Kidney (tissue), 14 donors: ENCODE measurements around the gene APOL4. TPM values are rescaled to one million over a fixed set of nuclear protein-coding genes. Genes with fewer than 3 reads are reported as not detected.

Source experiments
- DNase-seq, 5 donors: peaks; one replicate each; pipeline ENCODE4 v3.0.0-alpha.2; 2013 to 2020
- FAIRE-seq: peaks from 2 replicates; lab custom pipeline; 2012; peaks lifted over from hg19 to GRCh38; lab: Jason Lieb, UNC
- H3K27ac ChIP-seq, 2 donors: one replicate each; pipeline ENCODE4 v1.7.0; 2013; ENCODE audit warnings: low read depth in 2 of 2, low read length in 2 of 2, inconsistent platforms in 1 of 2
- H3K27me3 ChIP-seq: one replicate; pipeline ENCODE4 v1.7.1; 2013; ENCODE audit warnings: low read length, inconsistent platforms; ENCODE audit not compliant: control insufficient read depth, insufficient read depth
- H3K36me3 ChIP-seq, 3 donors: one replicate each; pipeline versions ENCODE4 v1.7.0 to v1.7.1; 2013; ENCODE audit warnings: low read length in 3 of 3, control low read depth in 1 of 3, inconsistent platforms in 1 of 3; ENCODE audit not compliant: insufficient read depth in 3 of 3, control insufficient read depth in 2 of 3
- H3K4me1 ChIP-seq, 3 donors: one replicate each; pipeline versions ENCODE4 v1.7.0 to v1.7.1; 2013; ENCODE audit warnings: low read length in 3 of 3, inconsistent platforms in 1 of 3, low read depth in 1 of 3; ENCODE audit not compliant: control insufficient read depth in 2 of 3, insufficient read depth in 2 of 3
- H3K4me3 ChIP-seq, 3 donors: one replicate each; pipeline versions ENCODE4 v1.7.0 to v1.8.1; 2013; ENCODE audit warnings: low read length in 3 of 3, control low read depth in 1 of 3, inconsistent platforms in 1 of 3
- H3K9ac ChIP-seq, 3 donors: one replicate each; pipeline versions ENCODE4 v1.7.0 to v1.7.1; 2013; ENCODE audit warnings: low read length in 3 of 3, control low read depth in 1 of 3, inconsistent platforms in 1 of 3
- H3K9me3 ChIP-seq, 3 donors: one replicate each; pipeline versions ENCODE4 v1.7.0 to v1.7.1; 2013; ENCODE audit warnings: low read length in 3 of 3, control low read depth in 1 of 3, inconsistent platforms in 1 of 3; ENCODE audit not compliant: control insufficient read depth in 2 of 3, insufficient read depth in 1 of 3
- intact Hi-C: fragments of 100-400 bp; cut with DNase I; formaldehyde crosslinking; loops from one replicate; pipeline ENCODE4 v1.11.1; 2022
- polyA plus RNA-seq: library from polyadenylated mRNA; stranded (reverse); fragments of 350-450 nt; fragmentation: Illumina TruSeq; extraction: RNeasy Lipid Tissue Mini Kit (QIAGEN cat#74804); gene quantifications from one replicate; pipeline ENCODE4 v1.2.3, GENCODE V29; 2014; ENCODE audit warnings: low read depth, low replicate concordance; ENCODE audit not compliant: insufficient read depth
- total RNA-seq: library from RNA; stranded (reverse); fragmentation: NEBNext Ultra II Directional; extraction: Animal tissue kit (Norgen Biotek cat#: 25700); gene quantifications from one replicate; pipeline ENCODE4 v1.2.1, GENCODE V29; 2021
- TF ChIP-seq, protein P1 (sequence below): IDR thresholded peaks from 3 replicates; pipeline ENCODE4 v1.5.1; 2012; ENCODE audit warnings: mild to moderate bottlenecking, moderate library complexity, borderline replicate concordance; ENCODE audit not compliant: insufficient read depth; ENCODE audit errors: extremely low read depth
- donor health status: control.
- donor health status: control.
- donor health status: control.
- donor health status: control.
- donor health status: control.
- donor health status: DM: yes; HTN: yes; CAD: no.
- donor health status: Normal renal cell carcinoma (clear cell type).

The APOL4 gene
- total and polyA plus RNA-seq, 2 donors from 2014 or later = 6.1 to 8.7 TPM

DNA sequence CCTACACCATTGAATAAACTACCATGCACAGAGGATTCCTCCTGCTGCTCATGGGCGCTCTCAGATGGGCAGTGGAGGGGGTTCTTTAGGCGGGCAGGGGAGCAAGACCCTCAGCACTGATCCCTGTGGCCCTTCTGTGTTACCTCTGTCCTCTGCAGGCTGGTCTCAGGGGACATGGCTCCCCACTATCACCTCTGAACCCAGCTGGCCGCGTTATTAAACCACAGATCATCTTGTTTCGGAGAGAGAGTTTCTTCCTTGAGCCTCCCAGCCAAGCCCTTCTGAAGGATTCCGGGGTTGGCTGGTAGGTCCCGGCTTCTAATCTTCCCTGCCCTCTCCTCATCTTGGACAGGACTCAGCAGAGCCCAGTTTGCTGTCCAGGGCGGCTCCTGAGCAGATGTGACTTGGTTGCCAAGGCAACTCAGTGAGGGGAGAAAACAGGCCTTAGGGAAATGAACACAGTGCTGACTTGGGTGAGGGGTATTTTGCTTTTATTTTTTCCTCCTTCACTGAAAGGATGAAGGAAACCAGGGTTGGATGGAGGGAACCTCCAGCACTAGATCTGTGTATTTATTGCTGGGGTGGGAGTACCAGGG lies 54.3 kb downstream of the APOL4 start:
- H3K4me3 ChIP-seq = no peak overlapping the region
- no peak overlapping the region for H3K9ac ChIP-seq
- H3K4me1 ChIP-seq = peaks cover 0 to 25% (median 5%) of the 10 kb centered on the region in 3 donors
- peak in 4 of 5 donors; percentile 45 to 57 (median 48) for DNase-seq
- H3K9me3 ChIP-seq = no peaks in the 10 kb centered on the region
- H3K36me3 ChIP-seq = no peaks in the 10 kb centered on the region
- TF ChIP-seq, protein P1, sequence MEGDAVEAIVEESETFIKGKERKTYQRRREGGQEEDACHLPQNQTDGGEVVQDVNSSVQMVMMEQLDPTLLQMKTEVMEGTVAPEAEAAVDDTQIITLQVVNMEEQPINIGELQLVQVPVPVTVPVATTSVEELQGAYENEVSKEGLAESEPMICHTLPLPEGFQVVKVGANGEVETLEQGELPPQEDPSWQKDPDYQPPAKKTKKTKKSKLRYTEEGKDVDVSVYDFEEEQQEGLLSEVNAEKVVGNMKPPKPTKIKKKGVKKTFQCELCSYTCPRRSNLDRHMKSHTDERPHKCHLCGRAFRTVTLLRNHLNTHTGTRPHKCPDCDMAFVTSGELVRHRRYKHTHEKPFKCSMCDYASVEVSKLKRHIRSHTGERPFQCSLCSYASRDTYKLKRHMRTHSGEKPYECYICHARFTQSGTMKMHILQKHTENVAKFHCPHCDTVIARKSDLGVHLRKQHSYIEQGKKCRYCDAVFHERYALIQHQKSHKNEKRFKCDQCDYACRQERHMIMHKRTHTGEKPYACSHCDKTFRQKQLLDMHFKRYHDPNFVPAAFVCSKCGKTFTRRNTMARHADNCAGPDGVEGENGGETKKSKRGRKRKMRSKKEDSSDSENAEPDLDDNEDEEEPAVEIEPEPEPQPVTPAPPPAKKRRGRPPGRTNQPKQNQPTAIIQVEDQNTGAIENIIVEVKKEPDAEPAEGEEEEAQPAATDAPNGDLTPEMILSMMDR = no peak
- intact Hi-C loops = no loop called here
- FAIRE-seq = no peak
- no peaks in the 10 kb centered on the region for H3K27me3 ChIP-seq
- H3K27ac ChIP-seq = peak overlapping the region in 1 of 2 donors; percentile 23

DNA sequence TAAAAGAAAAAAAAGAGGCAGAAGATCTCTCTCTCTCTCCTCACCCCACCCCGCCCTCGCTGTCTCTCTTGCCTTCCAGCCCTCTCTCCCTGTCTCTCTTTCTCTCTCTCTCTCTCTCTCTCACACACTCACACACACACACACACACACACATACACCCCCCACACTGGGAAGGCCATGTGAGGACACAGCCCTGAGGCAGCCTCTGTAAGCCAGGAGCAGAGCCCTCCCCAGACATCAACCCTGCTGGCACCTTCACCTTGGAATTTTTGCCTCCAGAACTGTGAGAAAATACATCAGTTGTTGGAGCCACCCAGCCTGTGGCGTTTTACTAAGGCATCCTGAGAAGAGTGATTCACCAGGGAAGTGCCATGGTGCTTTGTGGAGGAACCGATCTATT lies 55.7 kb downstream of the APOL4 start:
- intact Hi-C loops = no loop called here
- H3K4me3 ChIP-seq = no peak overlapping the region
- TF ChIP-seq, protein P1 = no peak
- H3K27ac ChIP-seq = no peak overlapping the region
- no peaks in the 10 kb centered on the region for H3K9me3 ChIP-seq
- FAIRE-seq (no peak), DNase-seq (no peak)
- no peak overlapping the region for H3K9ac ChIP-seq
- no peaks in the 10 kb centered on the region for H3K36me3 ChIP-seq
- no peaks in the 10 kb centered on the region for H3K27me3 ChIP-seq
- H3K4me1 ChIP-seq = peaks cover 0 to 19% (median 5%) of the 10 kb centered on the region in 3 donors

DNA sequence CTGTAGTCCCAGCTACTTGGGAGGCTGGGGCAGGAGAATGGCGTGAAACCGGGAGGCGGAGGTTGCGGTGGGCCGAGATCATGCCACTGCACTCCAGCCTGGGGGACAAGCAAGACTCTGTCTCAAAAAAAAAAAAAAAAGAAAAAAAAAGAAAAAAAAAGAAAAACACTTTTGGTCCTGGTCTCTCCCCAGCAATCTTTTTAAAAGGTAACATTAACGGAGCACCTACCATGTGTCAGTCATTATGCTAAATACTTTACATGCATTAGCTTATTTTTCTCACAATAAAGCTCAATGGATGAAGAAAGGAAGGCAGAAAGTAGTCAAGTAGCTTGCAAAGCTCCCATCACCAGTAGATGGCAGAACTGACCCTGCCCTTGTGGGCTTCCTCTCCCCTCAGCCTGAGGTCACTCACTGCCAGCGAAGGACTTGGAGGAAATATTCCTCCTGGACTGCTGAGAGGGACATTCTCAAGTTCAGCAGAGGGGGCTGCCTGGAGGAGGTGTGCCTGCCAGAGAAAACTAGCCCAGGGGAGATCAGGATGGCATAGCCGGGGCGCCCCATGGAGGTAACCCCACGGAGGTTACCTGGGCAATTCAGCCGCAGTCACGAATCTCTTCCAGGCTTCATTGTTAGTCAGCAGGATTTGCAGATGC lies 56.6 kb downstream of the APOL4 start:
- intact Hi-C loops = no loop called here
- FAIRE-seq = peak; percentile 84
- H3K36me3 ChIP-seq = no peaks in the 10 kb centered on the region
- H3K9ac ChIP-seq = no peak overlapping the region
- TF ChIP-seq, protein P1 = peak; percentile 53
- H3K9me3 ChIP-seq = no peaks in the 10 kb centered on the region
- H3K27me3 ChIP-seq = no peaks in the 10 kb centered on the region
- DNase-seq = peak; percentile 84 to 92 (median 86)
- H3K4me1 ChIP-seq = peaks cover 0 to 12% (median 5%) of the 10 kb centered on the region in 3 donors
- H3K27ac ChIP-seq = no peak overlapping the region
- H3K4me3 ChIP-seq = no peak overlapping the region
